Measurements from ENCODE around the gene MPPE1.

GRCh38 chr18:11880586-11881304, 27.4 kb downstream of the MPPE1 start:
- TF ChIP-seq CTCF (IDR thresholded peaks at IDR 0.05) (no peak), POLR2A (IDR thresholded peaks at IDR 0.05) (no peak)

Measured in uterus (tissue), 2 donors.